ENCODE measurements around the gene SIPA1. TPM values are rescaled to one million over a fixed set of nuclear protein-coding genes. Genes with fewer than 3 reads are reported as not detected.
A peak's percentile ranks its signal among the peaks of the same experiment; 100 is the strongest.

Gene SIPA1
- total RNA-seq, 1 donor from 2014 or later, result 40.3 TPM

DNA sequence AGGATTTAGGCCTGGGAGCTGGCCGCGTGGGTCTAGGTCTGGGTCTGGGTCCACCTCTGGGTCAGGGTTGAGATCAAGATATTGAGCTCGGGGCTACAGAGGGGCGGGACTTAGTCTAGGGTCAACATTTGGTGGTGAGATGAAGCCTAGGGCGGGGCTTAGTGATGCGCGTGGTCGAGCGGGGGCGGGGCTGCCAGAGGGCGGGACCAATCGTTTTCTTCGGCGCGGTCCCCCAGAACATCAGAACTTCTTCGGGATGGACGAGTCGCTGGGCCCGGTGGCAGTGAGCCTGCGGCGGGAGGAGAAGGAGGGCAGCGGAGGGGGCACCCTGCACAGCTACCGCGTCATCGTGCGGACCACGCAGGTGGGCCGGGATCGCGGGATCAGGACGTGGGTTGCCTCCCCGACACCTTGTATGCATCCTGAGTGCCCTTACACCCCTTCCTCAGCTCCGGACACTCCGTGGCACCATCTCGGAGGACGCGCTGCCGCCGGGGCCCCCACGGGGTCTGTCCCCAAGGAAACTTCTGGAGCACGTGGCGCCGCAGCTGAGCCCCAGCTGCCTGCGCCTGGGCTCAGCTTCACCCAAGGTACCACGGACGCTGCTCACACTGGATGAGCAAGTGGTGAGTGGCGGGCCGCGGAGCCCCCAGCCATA is 4.2 kb downstream of the SIPA1 start:
- DNase-seq (ENCODE audit: low spot score), result no peak

- no peak for DNase-seq (ENCODE audit: low spot score)
Observed at GRCh38 chr11:65643971-65644370, 6.1 kb downstream of the SIPA1 start.

DNA sequence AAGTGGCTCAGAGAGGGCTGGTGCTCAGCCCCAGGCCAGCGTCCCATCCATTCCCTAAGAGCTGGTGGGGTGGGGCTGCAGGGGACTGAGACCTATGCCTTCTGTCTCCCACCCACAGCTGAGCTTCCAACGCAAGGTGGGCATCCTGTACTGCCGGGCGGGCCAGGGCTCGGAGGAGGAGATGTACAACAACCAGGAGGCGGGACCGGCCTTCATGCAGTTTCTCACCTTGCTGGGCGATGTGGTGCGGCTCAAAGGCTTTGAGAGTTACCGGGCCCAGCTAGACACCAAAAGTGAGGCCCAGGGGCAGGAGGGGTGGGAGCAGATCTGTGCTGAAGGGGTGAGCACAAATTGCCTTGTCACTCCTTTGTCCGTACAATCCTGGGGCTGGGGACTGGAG is 6.9 kb downstream of the SIPA1 start:
- DNase-seq (ENCODE audit: low spot score), result no peak

DNA sequence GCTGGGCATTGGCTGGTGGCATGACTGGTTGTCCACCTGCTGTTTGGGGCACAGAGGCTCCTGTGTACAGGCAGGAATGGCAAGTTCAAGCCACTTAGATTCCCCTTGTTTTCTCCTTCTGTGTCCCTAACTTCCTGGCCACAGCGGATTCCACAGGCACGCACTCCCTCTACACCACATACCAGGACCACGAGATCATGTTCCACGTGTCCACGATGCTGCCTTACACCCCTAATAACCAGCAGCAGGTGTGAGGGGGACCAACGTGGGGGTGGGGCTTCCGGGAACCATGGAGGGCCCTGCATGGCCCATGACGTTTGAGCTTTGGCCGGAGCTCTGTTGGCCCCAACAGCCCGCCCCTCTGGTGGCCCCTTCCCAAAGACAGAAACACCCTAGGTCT is 7.8 kb downstream of the SIPA1 start:
- no peak for DNase-seq (ENCODE audit: low spot score)

DNA sequence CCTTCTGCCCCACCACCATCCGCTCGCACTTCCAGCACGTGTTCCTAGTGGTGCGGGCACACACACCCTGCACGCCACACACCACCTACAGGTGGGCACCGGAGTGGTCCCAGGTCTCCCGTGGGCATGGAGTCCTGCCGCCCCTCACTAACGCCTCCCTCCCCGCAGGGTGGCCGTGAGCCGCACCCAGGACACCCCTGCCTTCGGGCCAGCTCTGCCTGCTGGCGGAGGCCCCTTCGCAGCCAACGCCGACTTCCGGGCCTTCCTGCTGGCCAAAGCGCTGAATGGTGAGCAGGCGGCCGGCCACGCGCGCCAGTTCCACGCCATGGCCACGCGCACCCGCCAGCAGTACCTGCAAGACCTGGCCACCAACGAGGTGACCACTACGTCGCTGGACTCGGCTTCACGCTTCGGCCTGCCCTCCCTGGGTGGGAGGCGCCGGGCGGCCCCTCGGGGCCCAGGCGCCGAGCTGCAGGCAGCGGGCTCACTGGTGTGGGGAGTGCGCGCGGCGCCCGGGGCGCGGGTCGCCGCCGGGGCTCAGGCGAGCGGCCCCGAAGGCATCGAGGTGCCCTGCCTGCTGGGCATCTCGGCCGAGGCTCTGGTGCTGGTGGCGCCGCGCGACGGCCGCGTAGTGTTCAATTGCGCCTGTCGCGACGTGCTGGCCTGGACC is 8.5 kb downstream of the SIPA1 start:
- no peak for DNase-seq (ENCODE audit: low spot score)

DNA sequence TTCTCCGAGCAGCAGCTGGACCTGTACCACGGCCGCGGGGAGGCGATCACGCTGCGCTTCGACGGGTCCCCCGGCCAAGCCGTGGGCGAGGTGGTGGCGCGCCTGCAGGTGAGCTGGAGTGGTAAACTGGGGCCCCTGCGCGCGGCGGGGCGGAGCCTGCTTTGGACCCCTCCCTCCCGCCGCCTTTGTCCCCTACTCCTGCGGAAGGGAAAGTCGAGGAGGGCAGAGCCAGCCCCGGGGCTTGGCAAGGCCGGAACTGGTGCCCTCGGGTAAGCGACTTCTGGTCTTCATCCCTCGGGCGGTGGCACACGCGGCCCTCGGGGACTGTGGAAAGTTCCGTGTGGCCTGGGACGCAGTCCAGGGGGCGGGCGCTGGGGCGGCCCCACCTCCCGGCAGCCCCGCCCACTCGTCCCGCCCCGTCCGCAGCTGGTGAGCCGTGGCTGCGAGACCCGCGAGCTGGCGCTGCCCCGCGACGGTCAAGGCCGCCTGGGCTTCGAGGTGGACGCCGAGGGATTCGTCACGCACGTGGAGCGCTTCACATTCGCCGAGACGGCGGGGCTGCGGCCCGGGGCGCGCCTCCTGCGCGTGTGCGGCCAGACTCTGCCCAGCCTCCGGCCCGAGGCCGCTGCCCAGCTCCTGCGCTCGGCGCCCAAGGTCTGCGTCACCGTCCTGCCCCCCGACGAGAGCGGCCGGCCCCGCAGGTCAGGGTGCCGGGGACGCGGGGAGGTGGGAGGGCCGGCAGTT is 9.2 kb downstream of the SIPA1 start:
- no peak for DNase-seq (ENCODE audit: low spot score)

DNA sequence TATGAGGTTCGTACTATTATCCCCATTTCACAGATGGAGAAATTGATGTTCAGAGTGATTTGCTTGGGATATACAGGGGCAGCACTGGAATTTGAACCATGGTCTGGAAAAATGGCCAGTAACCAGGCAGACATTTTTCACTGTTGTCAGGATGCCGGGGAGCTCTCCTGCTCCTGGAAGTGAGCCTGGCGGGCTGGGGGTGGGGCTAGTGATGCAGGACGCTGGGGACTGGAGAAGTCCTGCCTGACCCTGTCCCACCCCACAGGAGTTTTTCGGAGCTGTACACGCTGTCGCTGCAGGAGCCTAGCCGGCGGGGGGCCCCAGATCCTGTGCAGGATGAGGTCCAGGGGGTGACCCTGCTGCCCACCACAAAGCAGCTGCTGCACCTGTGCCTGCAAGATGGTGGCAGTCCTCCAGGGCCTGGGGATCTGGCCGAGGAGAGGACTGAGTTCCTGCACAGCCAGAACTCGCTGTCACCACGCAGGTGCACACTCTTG is 11.1 kb downstream of the SIPA1 start:
- DNase-seq (ENCODE audit: low spot score), result no peak

DNA sequence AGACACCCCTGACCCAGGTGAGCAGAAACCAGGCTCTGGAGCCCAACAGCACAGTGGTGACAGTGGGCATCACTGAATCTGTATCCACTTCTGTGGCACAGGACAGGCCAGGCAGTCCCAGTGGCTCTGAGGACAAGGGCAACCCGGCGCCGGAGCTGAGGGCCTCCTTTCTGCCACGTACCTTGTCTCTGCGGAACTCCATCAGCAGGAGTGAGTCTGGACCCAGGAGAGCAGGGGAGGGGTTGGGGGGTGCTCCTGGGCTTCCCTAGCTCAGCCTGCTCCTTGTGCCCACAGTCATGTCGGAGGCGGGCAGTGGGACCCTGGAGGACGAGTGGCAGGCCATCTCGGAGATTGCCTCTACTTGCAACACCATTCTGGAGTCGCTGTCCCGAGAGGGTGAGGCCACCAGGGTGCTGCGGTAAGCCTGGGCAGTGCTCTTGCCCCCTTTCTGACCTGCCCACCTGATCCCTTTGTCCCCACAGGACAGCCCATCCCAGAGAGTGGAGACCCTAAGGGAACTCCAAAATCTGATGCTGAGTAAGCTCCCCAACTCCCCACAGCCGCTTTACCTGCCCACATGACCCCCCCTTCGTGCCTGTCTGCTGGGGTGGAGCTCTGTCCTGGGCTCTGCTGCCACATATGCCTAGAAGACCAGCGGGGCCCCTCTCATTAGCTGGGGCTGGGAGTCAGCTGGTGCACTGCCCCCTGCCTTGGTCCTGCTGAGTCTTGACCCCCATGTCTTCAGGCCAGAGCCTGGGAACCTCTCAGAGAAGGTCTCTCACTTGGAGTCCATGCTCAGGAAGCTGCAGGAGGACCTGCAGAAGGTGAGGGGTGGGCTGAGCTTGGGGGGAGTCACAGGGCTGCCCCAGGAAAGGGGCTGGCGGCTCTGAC is 12.0 kb downstream of the SIPA1 start:
- DNase-seq (ENCODE audit: low spot score), result no peak

DNA sequence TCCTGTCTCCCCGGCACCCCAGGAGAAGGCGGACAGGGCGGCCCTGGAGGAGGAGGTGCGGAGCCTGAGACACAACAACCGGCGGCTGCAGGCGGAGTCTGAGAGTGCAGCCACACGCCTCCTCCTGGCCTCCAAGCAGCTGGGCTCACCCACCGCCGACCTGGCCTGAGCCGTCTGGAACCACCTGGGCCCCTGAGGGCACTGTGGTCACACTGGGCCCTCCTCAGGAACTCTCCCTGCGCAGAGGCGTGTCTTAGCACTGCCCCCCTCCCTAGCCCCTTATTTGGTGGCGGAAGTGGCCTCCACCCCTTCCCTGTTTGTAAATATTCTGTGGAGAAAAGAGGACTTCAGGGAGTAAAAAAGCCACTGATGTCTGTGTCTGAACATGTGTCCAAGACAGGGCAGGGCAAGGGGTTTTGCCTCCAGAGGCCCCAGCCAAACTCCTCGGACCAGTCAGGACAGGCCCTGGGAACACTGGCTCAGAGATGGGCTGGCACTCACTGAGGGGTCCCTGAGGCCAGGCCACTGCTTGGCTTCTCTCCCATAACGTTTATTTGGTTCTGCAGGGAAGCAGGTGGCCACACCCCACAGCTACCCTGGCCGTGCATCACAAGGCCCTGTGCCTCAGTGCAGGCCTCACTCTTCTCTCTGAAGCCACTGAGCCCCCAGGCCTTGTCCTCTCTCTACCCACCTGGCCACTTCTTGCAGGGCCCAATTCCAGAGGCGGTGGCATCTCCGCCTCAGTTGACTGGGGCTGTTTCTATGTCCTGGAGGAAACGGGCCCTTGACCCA is 12.8 kb downstream of the SIPA1 start:
- peak; percentile 62 for DNase-seq (ENCODE audit: low spot score)

DNA sequence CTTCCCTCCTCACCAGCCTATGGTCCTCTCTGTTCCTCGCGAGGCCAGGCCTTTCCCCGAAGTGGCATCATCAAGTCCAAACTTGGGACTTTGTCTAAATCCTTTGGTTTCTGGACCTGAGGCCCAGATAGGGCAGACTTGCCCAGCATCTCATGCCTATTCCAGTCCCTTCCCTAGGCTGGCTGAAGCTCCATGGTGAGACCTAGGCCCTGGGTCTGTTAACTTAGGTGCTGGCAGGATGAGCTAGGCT is 13.4 kb downstream of the SIPA1 start:
- no peak for DNase-seq (ENCODE audit: low spot score)

- DNase-seq (ENCODE audit: low spot score), result peak; percentile 84
Observed at GRCh38 chr11:65651589-65652510, 13.9 kb downstream of the SIPA1 start.

GRCh38 chr11:65652511-65653228 is 14.8 kb downstream of the SIPA1 start:
- DNase-seq (ENCODE audit: low spot score), result peak; percentile 96

- no peak for DNase-seq (ENCODE audit: low spot score)
Observed at GRCh38 chr11:65653229-65654225, 15.6 kb downstream of the SIPA1 start.

- peak; percentile 42 for DNase-seq (ENCODE audit: low spot score)
Observed at GRCh38 chr11:65654375-65655349, 16.8 kb downstream of the SIPA1 start.

- no peak for DNase-seq (ENCODE audit: low spot score)
Observed at GRCh38 chr11:65655570-65656332, 17.9 kb downstream of the SIPA1 start.

GRCh38 chr11:65657426-65657825 is 19.5 kb downstream of the SIPA1 start:
- no peak for DNase-seq (ENCODE audit: low spot score)
